Osteoblast (primary cell): ENCODE measurements around the gene BMPR1B. TPM values are rescaled to one million over a fixed set of nuclear protein-coding genes. Genes with fewer than 3 reads are reported as not detected.

Source experiments
- DNase-seq: peaks from one replicate; pipeline ENCODE4 v3.0.0; 2011; ENCODE audit warnings: low spot score, mixed read lengths; ENCODE audit not compliant: insufficient read length; ENCODE audit errors: missing footprints
- H2AFZ ChIP-seq: 2 replicates; pipeline ENCODE4 v1.6.0; 2011; ENCODE audit warnings: mild to moderate bottlenecking, low read length
- H3K27ac ChIP-seq: 2 replicates; pipeline ENCODE4 v1.5.1; 2011; ENCODE audit warnings: mild to moderate bottlenecking, low read depth, low read length, moderate library complexity
- H3K27me3 ChIP-seq: 2 replicates; pipeline ENCODE4 v1.6.0; 2012; ENCODE audit warnings: mild to moderate bottlenecking, control low read depth, inconsistent platforms, low read length, moderate library complexity; ENCODE audit not compliant: insufficient read depth
- H3K36me3 ChIP-seq: 2 replicates; pipeline ENCODE4 v1.5.1; 2011; ENCODE audit warnings: mild to moderate bottlenecking, low read length, control low read depth, moderate library complexity; ENCODE audit not compliant: insufficient read depth
- H3K4me1 ChIP-seq: 2 replicates; pipeline ENCODE4 v1.5.1; 2011; ENCODE audit warnings: mild to moderate bottlenecking, low read length, control low read depth, moderate library complexity; ENCODE audit not compliant: insufficient read depth
- H3K4me2 ChIP-seq: 2 replicates; pipeline ENCODE4 v1.6.0; 2011; ENCODE audit warnings: mild to moderate bottlenecking, low read length; ENCODE audit not compliant: insufficient read depth
- H3K4me3 ChIP-seq: fragments of 200-600 bp; sonication (generic); 3 replicates; pipeline ENCODE4 v1.5.1; 2012; ENCODE audit warnings: mild to moderate bottlenecking, low read length, inconsistent platforms; ENCODE audit not compliant: insufficient read depth
- H3K79me2 ChIP-seq: 2 replicates; pipeline ENCODE4 v1.6.0; 2012; ENCODE audit warnings: mild to moderate bottlenecking, low read length, control low read depth, inconsistent platforms; ENCODE audit not compliant: insufficient read depth
- H3K9me3 ChIP-seq: 2 replicates; pipeline ENCODE4 v1.5.1; 2011; ENCODE audit warnings: low read depth, low read length, control low read depth
- H4K20me1 ChIP-seq: 2 replicates; pipeline ENCODE4 v1.6.0; 2012; ENCODE audit warnings: mild to moderate bottlenecking, low read length, control low read depth; ENCODE audit not compliant: insufficient read depth
- CTCF ChIP-seq: IDR thresholded peaks from 2 replicates; pipeline ENCODE4 v1.5.1; 2011; ENCODE audit warnings: mild to moderate bottlenecking, low read depth, low read length, moderate library complexity; ENCODE audit errors: extremely low read depth
- total RNA-seq: library from RNA; depleted of rRNA; stranded (reverse); fragments of >200 nt; gene quantifications from 2 replicates; pipeline ENCODE4 v1.2.3, GENCODE V29; 2012

Gene BMPR1B
- total RNA-seq, 1 donor = 2.5 TPM

- Histone ChIP-seq H3K36me3 (no peaks in the 10 kb centered on the region), H3K4me2 (no peak overlapping the region), H3K79me2 (no peaks in the 10 kb centered on the region), H4K20me1 (no peaks in the 10 kb centered on the region), H3K27ac (no peak overlapping the region), H3K4me1 (peaks cover 4% of the 10 kb centered on the region), H3K9me3 (no peaks in the 10 kb centered on the region), H3K27me3 (no peaks in the 10 kb centered on the region), H2AFZ (no peak overlapping the region), H3K4me3 (no peak overlapping the region)
- DNase-seq = no peak
- no peak for TF ChIP-seq CTCF
Measured at GRCh38 chr4:94880956-94881355, 123.2 kb downstream of the BMPR1B start.

- DNase-seq = no peak
- Histone ChIP-seq H3K4me1 (peaks cover 4% of the 10 kb centered on the region), H3K27ac (no peak overlapping the region), H3K4me2 (no peak overlapping the region), H3K4me3 (no peak overlapping the region), H2AFZ (no peak overlapping the region), H3K36me3 (no peaks in the 10 kb centered on the region), H3K79me2 (no peaks in the 10 kb centered on the region), H3K27me3 (no peaks in the 10 kb centered on the region), H3K9me3 (no peaks in the 10 kb centered on the region), H4K20me1 (no peaks in the 10 kb centered on the region)
- TF ChIP-seq CTCF = no peak
Measured at GRCh38 chr4:94882756-94883155, 125.0 kb downstream of the BMPR1B start.

GRCh38 chr4:94887027-94887426, 129.3 kb downstream of the BMPR1B start:
- Histone ChIP-seq H4K20me1 (no peaks in the 10 kb centered on the region), H3K9me3 (no peaks in the 10 kb centered on the region), H3K27me3 (no peaks in the 10 kb centered on the region), H3K79me2 (no peaks in the 10 kb centered on the region), H3K4me2 (no peak overlapping the region), H2AFZ (no peak overlapping the region), H3K27ac (no peak overlapping the region), H3K4me3 (no peak overlapping the region), H3K4me1 (no peaks in the 10 kb centered on the region), H3K36me3 (no peaks in the 10 kb centered on the region)
- no peak for DNase-seq
- TF ChIP-seq CTCF = no peak

GRCh38 chr4:94889523-94889922, 131.8 kb downstream of the BMPR1B start:
- H3K4me1 ChIP-seq = no peaks in the 10 kb centered on the region
- no peak overlapping the region for H3K27ac ChIP-seq
- DNase-seq = no peak
- no peaks in the 10 kb centered on the region for H3K27me3 ChIP-seq
- H3K4me3 ChIP-seq = no peak overlapping the region
- H3K79me2 ChIP-seq = no peaks in the 10 kb centered on the region
- H3K9me3 ChIP-seq = no peaks in the 10 kb centered on the region
- H3K4me2 ChIP-seq = no peak overlapping the region
- no peak for TF ChIP-seq CTCF
- H2AFZ ChIP-seq = no peak overlapping the region
- no peaks in the 10 kb centered on the region for H3K36me3 ChIP-seq
- H4K20me1 ChIP-seq = no peaks in the 10 kb centered on the region
